A673 (cell line): ENCODE results near the gene ANKRD37. TPM values are rescaled to one million over a fixed set of nuclear protein-coding genes. Genes with fewer than 3 reads are reported as not detected.

Source experiments
- BruUV-seq: library from RNA; stranded (reverse); fragments of 400-500 nt; replicated peaks from 2 replicates; lab custom pipeline; 2021; lab: Mats Ljungman, UMichigan
- CTCF ChIA-PET: fragments of 300-600 bp; sonication (Branson Sonifier 250); formaldehyde crosslinking; loops from one replicate; lab custom pipeline; 2022; ENCODE audit warnings: antibody characterized with exemption; lab: Charles Lee
- POLR2A ChIA-PET: fragments of 300-600 bp; sonication (Branson Sonifier 250); formaldehyde crosslinking; loops from one replicate; lab custom pipeline; 2022; ENCODE audit warnings: antibody characterized with exemption; ENCODE audit not compliant: low non-redundant PET; lab: Charles Lee
- DNase-seq: peaks from one replicate; pipeline ENCODE4 v3.0.0-alpha.2; 2015; ENCODE audit warnings: low spot score
- H3K27ac ChIP-seq: fragments of 200-600 bp; sonication (generic); 2 replicates; pipeline ENCODE4 v1.5.1; 2016; ENCODE audit warnings: mixed run types, low read depth, mild to moderate bottlenecking, mixed read lengths, antibody characterized with exemption, low read length; ENCODE audit not compliant: poor library complexity, severe bottlenecking
- H3K27me3 ChIP-seq: fragments of 200-600 bp; sonication (generic); replicated peaks from 2 replicates; pipeline ENCODE4 v1.6.1; 2017; ENCODE audit warnings: mixed run types, low read depth, mild to moderate bottlenecking, mixed read lengths, antibody characterized with exemption, low read length; ENCODE audit not compliant: insufficient read depth, poor library complexity
- H3K36me3 ChIP-seq: fragments of 200-600 bp; sonication (generic); 2 replicates; pipeline ENCODE4 v1.6.1; 2016; ENCODE audit warnings: mixed run types, mild to moderate bottlenecking, mixed read lengths, antibody characterized with exemption, low read length; ENCODE audit not compliant: insufficient read depth, poor library complexity, severe bottlenecking
- H3K4me1 ChIP-seq: fragments of 200-600 bp; sonication (generic); 2 replicates; pipeline ENCODE4 v1.6.1; 2017; ENCODE audit warnings: mixed run types, mild to moderate bottlenecking, mixed read lengths, antibody characterized with exemption, low read length; ENCODE audit not compliant: insufficient read depth, poor library complexity, severe bottlenecking
- H3K4me3 ChIP-seq: fragments of 200-600 bp; sonication (generic); 2 replicates; pipeline ENCODE4 v1.5.1; 2016; ENCODE audit warnings: low read depth, mixed run types, mild to moderate bottlenecking, mixed read lengths, low read length; ENCODE audit not compliant: poor library complexity, severe bottlenecking
- H3K9me3 ChIP-seq: fragments of 200-600 bp; sonication (generic); 2 replicates; pipeline ENCODE4 v1.6.1; 2016; ENCODE audit warnings: mixed run types, low read depth, mild to moderate bottlenecking, mixed read lengths, antibody characterized with exemption, low read length; ENCODE audit not compliant: poor library complexity, severe bottlenecking
- EZH2 ChIP-seq: fragments of 200-600 bp; sonication (generic); IDR thresholded peaks from 2 replicates; pipeline ENCODE4 v1.6.1; 2017; ENCODE audit warnings: borderline replicate concordance, low read depth, mild to moderate bottlenecking, mixed read lengths, antibody characterized with exemption, low read length; ENCODE audit not compliant: poor library complexity, severe bottlenecking
- intact Hi-C: fragments of 100-400 bp; cut with micrococcal nuclease; formaldehyde crosslinking; loops from one replicate; pipeline ENCODE4 v1.10.0; 2022; ENCODE audit not compliant: unreplicated experiment
- total RNA-seq: library from RNA; stranded (reverse); gene quantifications from 2 replicates; pipeline ENCODE4 v1.2.3, GENCODE V29; 2021
- TF ChIP-seq, protein P1 (sequence below): fragments of 300-800, 200-600 bp; sonication (generic); conservative IDR thresholded peaks from 2 replicates; pipeline ENCODE4 v1.5.1; 2017; ENCODE audit warnings: low read depth, mild to moderate bottlenecking, antibody characterized with exemption, low read length, moderate library complexity, mixed read lengths

Gene ANKRD37
- total RNA-seq, 1 experiment from 2014 or later, result not detected

DNA sequence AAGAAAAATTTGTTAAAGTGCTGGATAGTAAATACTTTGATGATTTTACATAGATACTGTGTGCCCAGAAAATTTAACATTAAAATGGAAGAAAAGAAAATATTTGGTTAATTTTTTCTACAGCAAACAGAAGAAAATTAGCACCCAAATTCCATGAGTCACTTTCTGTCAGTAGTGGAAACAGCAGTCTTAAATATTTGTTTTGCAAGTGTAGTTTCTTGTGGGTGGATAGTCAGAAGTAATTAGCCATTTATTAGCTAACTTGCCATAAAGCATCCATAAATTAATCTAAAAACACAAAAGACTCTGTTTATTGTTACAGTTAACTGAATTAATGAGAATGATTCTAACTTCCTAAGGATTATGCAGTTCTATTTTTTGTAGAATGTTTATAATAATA, 38.8 kb downstream of the ANKRD37 start:
- BruUV-seq, result no TSS peak
- intact Hi-C loops, result no loop called here

DNA sequence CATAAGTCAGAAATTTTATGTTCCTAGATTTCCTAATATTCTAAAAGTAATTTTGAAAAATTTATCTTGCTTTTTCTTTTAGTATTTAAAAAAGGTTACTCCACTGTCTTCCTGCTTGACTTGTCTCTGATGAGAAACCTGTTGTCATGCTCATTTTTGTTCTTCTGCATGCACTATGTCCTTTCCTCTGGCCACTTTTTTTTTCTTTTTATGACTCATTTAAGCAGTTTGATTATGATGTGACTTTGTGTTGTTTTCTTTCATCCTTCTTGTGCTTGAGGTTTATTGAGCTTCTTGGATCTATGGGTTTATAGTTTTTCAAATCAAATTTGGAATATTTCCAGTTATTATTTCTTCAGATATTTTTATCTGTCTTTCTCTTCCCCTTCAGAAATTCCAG, 41.2 kb downstream of the ANKRD37 start:
- ChIA-PET CTCF (no interaction called here), POLR2A (no interaction called here)
- H3K27ac ChIP-seq, result no peak overlapping the region
- no peaks in the 10 kb centered on the region for H3K27me3 ChIP-seq
- BruUV-seq, result no TSS peak
- no peaks in the 10 kb centered on the region for H3K4me1 ChIP-seq
- intact Hi-C loops, result no loop called here
- no peak for TF ChIP-seq EZH2
- TF ChIP-seq, protein P1, sequence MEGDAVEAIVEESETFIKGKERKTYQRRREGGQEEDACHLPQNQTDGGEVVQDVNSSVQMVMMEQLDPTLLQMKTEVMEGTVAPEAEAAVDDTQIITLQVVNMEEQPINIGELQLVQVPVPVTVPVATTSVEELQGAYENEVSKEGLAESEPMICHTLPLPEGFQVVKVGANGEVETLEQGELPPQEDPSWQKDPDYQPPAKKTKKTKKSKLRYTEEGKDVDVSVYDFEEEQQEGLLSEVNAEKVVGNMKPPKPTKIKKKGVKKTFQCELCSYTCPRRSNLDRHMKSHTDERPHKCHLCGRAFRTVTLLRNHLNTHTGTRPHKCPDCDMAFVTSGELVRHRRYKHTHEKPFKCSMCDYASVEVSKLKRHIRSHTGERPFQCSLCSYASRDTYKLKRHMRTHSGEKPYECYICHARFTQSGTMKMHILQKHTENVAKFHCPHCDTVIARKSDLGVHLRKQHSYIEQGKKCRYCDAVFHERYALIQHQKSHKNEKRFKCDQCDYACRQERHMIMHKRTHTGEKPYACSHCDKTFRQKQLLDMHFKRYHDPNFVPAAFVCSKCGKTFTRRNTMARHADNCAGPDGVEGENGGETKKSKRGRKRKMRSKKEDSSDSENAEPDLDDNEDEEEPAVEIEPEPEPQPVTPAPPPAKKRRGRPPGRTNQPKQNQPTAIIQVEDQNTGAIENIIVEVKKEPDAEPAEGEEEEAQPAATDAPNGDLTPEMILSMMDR, result no peak
- no peaks in the 10 kb centered on the region for H3K9me3 ChIP-seq
- no peak overlapping the region for H3K4me3 ChIP-seq
- no peak for DNase-seq
- H3K36me3 ChIP-seq, result no peaks in the 10 kb centered on the region

More for the DNA sequence above, 38.8 kb downstream of the ANKRD37 start:
- DNase-seq, result no peak
- ChIA-PET POLR2A (no interaction called here), CTCF (no interaction called here)
- Histone ChIP-seq H3K4me3 (no peak overlapping the region), H3K4me1 (no peaks in the 10 kb centered on the region), H3K36me3 (no peaks in the 10 kb centered on the region), H3K9me3 (no peaks in the 10 kb centered on the region), H3K27ac (no peak overlapping the region), H3K27me3 (no peaks in the 10 kb centered on the region)
- TF ChIP-seq, protein P1, result no peak
- TF ChIP-seq EZH2, result no peak

DNA sequence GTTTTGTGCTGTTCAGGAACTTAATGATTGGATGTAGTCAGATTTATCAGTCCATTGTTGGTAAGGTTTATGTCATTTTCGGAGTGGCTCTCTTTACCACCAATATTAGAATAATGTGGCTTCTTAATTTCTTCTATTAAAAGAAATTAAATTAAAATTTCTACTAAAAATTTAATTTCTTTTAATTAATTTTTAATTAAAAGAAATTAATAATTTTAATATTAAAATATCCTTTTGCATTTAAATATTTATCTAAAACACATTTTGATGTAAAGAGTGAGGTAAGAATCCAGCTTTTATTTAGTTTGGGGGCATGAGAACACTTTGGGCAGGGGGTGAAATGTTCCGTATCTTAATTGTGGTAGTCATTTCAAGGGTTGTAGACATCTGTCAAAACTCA, 44.8 kb downstream of the ANKRD37 start:
- no peak for DNase-seq
- Histone ChIP-seq H3K4me3 (no peak overlapping the region), H3K27ac (no peak overlapping the region), H3K27me3 (no peaks in the 10 kb centered on the region), H3K9me3 (no peaks in the 10 kb centered on the region), H3K36me3 (no peaks in the 10 kb centered on the region), H3K4me1 (no peaks in the 10 kb centered on the region)
- intact Hi-C loops, result no loop called here
- no TSS peak for BruUV-seq
- ChIA-PET CTCF (no interaction called here), POLR2A (interaction anchor here (0.6 kb wide), 1 partner anchor 481 kb away, joined by 4 read pairs; no protein-coding TSS in a partner anchor)
- TF ChIP-seq EZH2, result no peak
- TF ChIP-seq, protein P1, result no peak
